GM18868 (cell line): ENCODE results near the gene CORO1C.

Experiments
- ATAC-seq: cut with Tn5 transposase; IDR thresholded peaks from one replicate; pipeline ENCODE4 v1.9.1; 2021; ENCODE audit warnings: mild to moderate bottlenecking, moderate library complexity; ENCODE audit not compliant: unreplicated experiment

The CORO1C gene

DNA sequence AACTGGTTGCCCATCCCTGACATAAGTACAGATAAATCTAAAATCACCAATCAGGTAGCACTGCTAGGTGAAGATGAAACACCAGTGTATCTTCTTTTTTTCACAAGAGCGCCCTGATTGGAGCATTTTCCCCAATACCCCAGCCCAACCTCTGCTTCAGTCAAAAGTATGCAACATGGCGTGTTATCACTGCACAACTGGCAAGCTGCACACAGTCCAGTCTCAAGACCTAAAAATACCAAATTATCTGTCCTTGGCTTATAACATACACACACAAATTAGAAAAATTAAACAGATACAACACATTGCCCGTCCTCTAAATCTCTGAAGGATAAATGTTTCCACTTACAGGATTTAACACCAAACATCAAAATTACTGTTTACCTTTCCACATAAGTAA is 77.4 kb downstream of the CORO1C start:
- ATAC-seq: no peak

GRCh38 chr12:108653082-108653516 is 78.2 kb downstream of the CORO1C start:
- ATAC-seq: no peak

DNA sequence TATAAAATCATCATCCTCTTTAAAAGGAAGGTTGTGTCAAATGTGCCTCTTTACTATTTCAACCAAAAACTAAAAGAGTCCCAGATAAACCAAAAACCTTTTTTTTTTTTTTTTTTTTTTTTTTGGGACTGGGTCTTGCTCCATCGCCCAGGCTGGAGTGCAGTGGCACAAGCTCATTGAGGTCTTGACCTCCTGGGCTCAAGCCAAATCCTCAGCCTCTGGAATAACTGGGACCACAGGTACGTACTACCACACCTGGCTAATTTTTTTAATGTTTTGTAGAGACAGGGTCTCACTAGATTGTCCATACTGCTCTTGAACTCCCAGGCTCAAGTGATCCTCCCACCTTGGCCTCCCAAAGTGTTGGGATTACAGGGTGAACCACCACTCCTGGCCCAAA is 81.2 kb downstream of the CORO1C start:
- ATAC-seq: no peak

GRCh38 chr12:108649669-108650068 is 81.6 kb downstream of the CORO1C start:
- ATAC-seq: no peak

DNA sequence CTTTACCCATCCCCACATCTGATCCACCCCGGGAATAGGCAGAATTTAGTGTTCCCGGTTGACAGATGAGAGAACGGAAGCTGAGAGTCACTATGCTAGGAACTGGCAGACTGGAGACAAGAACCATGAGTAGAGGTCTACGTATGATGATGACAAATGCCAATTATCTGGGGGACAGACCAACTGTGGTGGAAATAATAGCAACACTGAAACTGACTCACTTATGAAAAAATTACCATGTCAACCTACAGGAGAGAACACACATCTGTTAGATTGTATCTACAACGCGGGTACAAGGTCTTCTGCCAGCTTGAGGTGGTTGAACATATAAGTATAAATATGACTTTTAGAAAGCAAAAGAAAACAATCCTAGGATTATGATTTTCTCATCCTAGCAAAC is 82.2 kb downstream of the CORO1C start:
- no peak for ATAC-seq

DNA sequence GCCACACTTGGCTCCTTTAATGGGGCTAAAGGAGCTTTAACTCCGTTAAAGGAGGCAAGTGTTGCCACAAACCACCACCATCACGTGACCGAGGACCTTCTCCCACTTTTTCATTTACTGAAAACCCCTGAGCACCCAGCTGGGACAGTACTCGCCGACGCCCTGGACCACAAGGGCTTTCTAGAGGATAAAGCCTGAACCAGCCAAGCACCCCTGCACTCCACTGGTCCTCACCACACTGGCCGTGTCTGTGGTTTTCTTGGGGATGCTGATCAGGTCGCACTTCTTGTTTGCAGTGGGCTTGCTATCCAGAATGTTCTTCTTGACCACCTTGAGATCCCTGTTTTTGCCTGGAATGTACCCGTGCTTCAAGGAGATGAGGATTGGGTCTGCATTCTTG is 82.9 kb downstream of the CORO1C start:
- ATAC-seq: no peak

DNA sequence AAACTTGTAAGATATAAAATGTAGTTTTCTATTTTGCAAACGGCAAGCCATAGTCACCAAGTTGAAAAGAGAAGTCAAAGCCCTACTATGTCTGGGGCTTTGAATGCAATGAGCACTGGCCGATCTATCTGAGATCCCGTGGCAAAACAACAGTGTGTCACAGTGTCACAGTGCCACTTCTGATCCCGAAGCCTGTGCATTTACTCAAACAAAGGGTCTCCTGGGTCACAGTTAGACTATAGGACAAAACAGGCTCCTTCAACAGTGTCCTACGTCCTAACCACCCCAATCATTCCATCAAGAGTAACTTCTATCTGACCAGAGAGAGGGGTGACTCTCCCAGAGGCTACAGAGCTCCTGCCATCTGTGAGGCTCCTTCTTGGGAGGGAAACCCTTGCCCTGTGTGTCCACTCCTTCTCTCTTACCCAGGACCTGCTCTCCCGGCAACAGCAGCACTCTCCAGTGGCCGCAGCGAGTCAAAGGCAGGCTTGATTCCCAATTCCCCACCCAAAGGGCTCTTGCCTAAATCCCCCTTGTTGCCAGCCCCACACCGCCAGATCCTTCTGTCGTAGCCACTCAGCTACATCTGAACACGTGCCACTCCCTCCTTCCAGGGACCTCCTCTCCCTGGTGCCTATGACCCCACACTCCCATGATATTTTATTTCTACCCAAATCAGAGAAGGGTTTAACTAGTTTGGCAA is 83.6 kb downstream of the CORO1C start:
- ATAC-seq: no peak

DNA sequence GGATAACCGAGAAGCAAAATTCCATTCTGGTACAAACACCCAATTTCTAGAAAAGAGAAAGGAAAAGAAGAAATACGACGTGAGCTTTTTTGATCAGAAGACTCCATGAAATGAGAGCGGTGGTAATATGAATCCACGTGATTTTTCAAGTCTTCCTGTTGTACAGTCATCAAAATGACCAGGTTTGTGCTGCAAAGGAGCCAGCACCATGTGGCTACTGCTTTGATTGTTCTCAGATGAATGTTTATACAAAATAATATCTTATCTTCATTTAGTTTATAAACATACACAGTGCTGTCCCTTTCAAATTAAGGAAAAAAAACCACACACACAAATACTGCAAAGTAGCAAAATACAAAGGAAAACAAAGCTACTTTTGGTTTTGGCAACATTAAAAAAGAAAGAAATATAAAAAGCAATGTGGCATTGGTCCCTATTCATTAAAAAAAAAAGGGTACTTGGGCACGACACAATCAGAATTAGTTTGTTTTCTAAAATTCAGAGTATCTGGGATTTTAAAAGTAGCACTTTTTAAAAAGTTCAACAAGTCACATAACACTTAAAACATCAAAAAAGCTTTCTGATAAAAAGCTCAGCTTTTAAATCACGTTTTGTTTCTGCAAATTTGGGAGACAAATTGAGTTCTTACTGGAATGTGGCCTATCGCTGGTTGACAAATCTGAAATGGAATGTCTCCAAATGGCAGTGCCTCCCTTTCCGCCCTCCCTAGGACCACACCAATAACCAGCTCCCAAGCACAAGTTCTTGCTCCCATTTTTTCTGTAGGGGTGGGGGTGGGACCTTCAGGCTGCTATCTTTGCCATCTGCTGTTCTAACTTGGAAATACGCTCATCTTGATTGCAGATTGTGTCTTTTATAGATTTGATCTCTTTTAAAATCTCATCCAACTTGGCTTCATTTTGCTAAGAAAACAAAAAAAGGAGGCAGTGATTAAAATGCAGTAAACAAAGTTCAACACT is 84.4 kb downstream of the CORO1C start:
- ATAC-seq: no peak

DNA sequence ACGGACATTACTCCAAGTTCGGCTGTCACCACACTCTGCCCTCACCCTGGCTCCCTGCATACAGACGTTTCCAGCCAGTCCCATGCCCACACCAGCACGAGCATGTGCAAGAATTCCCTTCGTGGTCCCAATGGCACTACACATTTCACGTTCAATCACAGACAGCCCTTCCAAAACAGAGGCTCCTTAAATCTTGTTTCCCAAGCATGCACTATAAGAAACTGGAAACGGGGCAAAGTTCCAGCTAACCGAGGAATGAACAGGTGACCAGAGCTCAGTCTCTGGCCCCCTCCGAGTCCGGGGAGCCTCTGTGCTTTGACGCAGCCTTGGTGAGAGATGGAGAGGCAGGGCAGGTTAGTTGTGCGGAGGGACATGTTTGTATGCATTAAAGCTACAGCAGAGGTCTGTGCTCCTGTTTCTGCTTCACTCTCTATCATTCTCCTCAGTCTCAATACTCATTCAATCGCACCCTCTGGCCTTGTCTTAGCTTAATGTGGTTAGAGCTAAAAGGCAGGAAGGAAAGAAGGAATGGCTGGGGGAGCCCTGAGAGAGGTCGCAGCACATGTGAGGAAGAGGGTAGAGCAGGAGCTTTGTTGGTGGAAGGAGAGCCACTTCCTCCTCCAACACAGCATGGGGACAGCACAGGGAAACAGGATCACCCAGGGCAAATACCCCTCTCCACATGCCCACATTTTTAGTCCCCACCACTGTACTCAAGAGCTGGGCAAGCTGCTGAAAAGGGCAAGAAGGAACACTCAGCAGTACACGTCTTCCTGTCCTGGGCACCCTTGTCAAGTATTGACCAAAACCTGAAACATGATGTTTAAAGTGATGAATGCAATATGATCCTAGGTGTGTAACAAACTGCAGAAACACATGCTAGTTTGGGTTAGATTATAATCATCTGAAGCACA is 85.4 kb downstream of the CORO1C start:
- no peak for ATAC-seq

DNA sequence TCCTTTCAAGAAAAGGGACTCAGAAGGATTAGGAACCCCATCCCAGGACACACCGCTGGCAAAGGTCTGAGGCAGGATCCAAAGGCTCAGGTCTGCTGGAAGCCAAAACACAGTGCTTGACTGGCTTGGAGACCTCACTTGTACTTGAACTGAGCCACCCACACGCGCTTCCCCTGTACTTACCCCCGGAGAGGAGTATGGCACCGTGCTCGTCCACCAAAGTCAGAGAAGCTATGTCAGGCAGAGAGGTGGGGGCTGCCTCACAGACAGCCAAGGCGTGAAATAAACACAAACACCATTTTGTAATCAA is 86.6 kb downstream of the CORO1C start:
- ATAC-seq: no peak

DNA sequence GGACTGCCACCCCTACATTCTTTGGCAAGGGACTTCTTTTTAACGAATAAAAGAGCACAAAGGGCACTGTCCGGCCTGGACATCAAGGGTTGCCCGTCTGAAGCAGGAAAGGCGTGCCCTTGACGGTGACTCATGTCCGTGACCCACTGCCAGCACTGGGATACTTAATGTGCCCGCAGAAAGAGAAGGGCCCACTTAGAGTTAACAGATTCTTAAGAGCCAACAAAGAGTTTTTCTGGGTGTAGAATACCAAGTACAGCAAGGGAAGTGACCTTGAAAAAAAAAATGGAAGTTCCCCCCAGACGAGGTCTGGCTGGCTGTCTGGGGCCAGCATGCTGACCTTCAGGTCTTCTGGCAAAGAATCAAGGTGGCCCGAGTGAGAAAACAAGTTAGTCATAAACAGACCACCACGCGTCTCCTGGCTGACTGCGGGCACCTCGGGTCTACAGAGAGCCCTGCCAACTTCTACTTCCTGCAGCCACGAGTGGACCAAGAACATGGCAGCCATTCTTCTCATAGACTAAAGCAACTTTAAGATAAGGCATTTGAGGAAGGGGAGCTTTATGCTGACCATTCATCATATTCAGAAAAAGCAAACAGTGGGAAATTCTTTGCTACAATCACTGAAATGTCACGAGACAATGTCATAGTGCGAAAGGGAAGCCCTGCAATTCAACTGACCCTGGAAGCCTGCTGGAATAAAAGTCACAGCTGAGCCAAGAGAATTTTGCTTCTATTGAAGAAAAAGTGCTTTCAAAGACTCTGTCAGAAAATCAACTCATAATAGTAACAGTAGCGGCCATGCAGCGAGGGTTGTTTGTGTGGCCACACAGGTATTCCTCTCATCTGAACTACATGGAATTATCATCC is 87.1 kb downstream of the CORO1C start:
- ATAC-seq: no peak

DNA sequence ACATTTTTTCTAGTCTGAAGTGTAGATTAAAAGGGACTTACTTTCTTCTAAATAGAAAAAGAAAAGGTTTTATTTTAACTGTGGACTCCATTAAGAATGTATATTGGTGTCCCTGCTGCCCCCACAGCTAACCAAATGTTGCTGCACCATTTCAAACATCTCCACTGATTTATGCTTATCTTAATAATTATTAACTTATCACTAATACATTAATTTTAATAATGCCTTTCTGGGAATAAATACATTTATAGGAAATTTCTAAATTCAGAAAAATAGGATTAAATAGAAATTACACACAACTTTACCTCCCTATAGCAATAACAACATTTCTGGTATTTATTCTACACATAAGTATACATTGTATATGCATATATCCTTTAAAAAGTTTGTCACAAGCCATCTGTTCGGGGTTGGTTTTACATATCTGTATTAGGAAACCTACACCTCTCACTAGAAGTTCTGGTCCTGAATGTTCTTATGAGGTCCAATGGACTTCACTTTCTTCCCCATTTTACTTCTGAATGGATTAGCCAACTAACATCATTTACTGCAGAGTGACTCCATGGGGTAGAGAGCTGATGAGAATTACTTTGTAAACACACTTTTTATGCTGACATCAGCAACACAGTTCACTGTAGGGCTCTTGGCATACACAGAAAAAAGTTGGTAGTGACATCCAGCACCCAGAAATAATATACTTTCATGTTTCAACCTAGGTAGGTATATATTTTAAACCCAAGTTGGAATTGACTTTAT is 88.2 kb downstream of the CORO1C start:
- no peak for ATAC-seq

DNA sequence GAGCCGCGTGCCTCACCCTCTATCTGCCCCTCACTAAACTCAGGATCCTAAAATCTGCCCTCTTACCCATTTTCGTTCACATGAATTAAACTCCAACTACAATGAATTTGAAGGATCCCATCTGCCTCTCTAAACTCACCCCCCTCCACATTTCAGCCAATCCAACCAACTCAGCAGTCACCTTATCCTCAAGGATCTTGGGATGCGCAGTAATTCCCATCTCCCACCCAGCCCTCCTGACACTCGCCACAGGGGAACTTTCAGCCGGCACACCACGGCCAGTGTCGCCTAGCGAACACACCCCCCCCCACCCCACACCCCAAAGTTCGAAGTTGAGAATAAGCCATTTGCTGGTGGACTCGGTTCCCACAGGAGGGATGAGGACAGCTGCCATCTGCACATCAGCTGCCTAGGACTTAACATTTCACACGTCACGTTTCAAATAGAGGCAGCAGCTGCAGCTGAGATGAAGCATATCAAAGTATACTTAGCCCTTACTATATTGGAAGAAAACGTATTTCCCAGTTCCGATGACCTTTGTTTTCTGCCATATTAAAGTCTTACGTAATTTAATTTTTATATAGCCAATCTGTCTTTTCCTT is 88.9 kb downstream of the CORO1C start:
- no peak for ATAC-seq

DNA sequence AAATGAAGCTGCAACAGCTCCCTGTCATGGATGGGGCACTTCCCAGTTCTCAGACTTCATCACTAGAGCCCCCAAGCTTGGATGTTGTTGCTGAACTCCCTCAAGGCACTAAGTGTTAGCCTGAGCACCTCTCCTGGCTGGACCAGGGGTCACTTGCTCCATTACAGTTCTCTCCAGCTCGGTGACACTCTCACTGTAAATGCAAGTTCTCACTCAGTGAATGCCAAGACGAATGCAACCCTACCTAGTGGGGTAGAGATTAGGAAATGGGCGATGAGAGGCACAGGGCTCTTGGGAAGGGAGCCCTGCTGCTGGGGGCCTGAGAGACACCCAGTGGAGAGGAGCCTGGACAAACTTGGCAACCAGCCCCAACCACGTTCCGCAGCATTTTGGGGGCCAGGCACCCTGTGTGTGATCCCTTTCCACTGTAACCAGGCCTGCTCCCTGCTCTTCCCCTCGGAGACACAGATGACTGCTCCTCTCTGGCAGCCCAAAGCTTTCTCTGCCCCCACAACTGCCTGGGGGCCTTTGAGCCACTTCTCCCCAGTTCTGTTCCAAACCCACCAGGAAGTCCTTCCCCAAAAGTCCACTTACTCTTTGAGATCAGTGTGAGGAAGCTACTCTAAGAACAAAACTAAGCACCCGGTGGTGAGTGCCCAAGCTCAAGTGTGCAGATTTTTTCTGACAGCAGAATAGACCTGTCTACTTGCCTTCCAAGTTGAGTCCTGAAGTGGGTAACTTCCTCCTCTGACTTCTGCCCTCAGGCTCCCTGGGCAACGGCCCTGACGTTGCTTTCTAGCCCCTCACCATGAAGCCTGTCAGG is 89.7 kb downstream of the CORO1C start:
- no peak for ATAC-seq

- ATAC-seq: no peak
These were observed 90.4 kb downstream of the CORO1C start for GRCh38 chr12:108640802-108641445.

DNA sequence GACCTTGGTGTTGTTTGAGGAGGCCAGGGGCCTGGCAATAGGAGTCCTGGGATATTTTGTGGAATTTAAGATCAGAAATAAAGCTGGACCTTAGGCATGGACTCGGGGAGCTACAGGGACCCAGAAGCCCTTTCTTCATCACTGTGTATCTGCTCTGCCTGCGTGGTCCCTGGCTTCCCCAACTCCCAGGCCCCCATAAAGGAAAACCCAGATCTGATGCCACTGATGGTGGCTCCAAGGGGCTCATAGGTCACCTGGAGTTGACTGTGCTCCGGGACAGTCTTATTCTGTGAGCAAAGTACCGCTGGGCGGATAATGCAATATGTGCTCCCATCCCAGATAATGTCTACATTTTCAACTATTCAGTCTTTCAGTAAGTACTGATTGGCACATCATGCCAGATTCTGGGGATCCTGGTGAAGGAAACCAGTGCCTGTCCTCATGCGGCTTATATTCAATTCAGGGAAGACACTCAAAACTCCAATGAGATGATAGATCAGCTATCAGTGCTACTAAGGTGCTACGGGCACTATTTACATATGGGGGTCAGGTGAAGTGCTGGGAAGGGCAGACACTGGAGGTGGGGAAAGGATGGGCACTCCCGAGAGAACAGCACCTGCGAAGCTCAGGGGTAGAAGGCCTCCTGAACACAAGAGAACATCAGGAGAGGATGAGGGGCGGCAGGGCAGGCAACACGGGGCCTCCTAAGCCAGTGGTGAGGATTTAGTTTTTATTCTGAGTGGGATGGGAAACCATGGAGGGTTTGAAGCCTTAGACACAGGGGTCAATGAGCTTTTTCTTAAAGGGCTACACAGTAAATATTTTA is 92.1 kb downstream of the CORO1C start:
- ATAC-seq: no peak
